Ovary (tissue), 9 donors: Measurements from ENCODE around the gene UBE2E1. TPM values are rescaled to one million over a fixed set of nuclear protein-coding genes. Genes with fewer than 3 reads are reported as not detected.
"Not testable (repeated sequence)": the region's sequence is repeated elsewhere in the genome, so short reads cannot be mapped to it uniquely, and the experiment has no call there.

Experiments used
- DNase-seq, 5 donors: peaks; one replicate each; pipeline ENCODE4 v3.0.0-alpha.2; 2019 to 2020
- H3K27ac ChIP-seq, 2 donors: fragments of 200-600 bp; one replicate each; pipeline versions ENCODE4 v1.5.1 to v1.8.0; 2019 to 2022
- H3K27me3 ChIP-seq: fragments of 200-600 bp; one replicate; pipeline ENCODE4 v1.8.0; 2022
- H3K36me3 ChIP-seq: fragments of 200-600 bp; sonication (generic); one replicate; pipeline ENCODE4 v1.5.1; 2019
- H3K4me1 ChIP-seq: one replicate; pipeline ENCODE4 v1.8.1; 2013; ENCODE audit warnings: mild to moderate bottlenecking, moderate library complexity; ENCODE audit not compliant: insufficient read depth
- H3K4me3 ChIP-seq: fragments of 200-600 bp; sonication (generic); one replicate; pipeline ENCODE4 v1.5.1; 2017
- H3K9me3 ChIP-seq, 2 donors: fragments of 200-600 bp in 1 of 2; sonication (generic) in 1 of 2; one replicate each; pipeline versions ENCODE4 v1.5.1 to v1.8.1; 2013 to 2019; ENCODE audit warnings: mild to moderate bottlenecking in 1 of 2, moderate library complexity in 1 of 2
- EP300 ChIP-seq: sonication (generic); formaldehyde crosslinking; IDR thresholded peaks from one replicate; pipeline ENCODE4 v1.6.1; 2017; ENCODE audit warnings: antibody characterized with exemption
- POLR2A ChIP-seq: fragments of 450-650 bp; IDR thresholded peaks from one replicate; pipeline ENCODE4 v1.6.1; 2017; ENCODE audit warnings: antibody characterized with exemption, mild to moderate bottlenecking, moderate library complexity
- WGBS, 3 donors: extraction: QIAGEN DNeasy Blood & Tissue Kit in 1 of 3; methylation state at CpG; one replicate each; pipeline versions ENCODE4 v1.1.5 to v1.1.7; 2013 to 2017; 5-methylcytosine and 5-hydroxymethylcytosine counted together
- intact Hi-C, 4 donors: fragments of 100-400 bp; cut with DNase I; formaldehyde crosslinking; loops; one replicate each; pipeline versions ENCODE4 v1.11.0 to v1.15.1; 2022 to 2023
- polyA plus RNA-seq, 2 donors: library from polyadenylated mRNA; stranded (reverse); fragments of 200-250 nt in 1 of 2; fragments of 350-450 nt in 1 of 2; fragmentation: Illumina TruSeq in 1 of 2; extraction: RNeasy Lipid Tissue Mini Kit (QIAGEN cat#74804) in 1 of 2; gene quantifications; one replicate each; pipeline ENCODE4 v1.2.3, GENCODE V29; 2013 to 2014
- total RNA-seq, 7 donors: library from RNA; depleted of rRNA in 2 of 7; stranded (reverse); fragments of >200 nt in 2 of 7; fragmentation: NEBNext Ultra II Directional in 3 of 7; extraction: Animal tissue kit (Norgen Biotek cat#: 25700) in 3 of 7; gene quantifications; one replicate each; pipeline versions ENCODE4 v1.1.0 to v1.2.4, GENCODE V29; 2016 to 2023
- TF ChIP-seq, protein P1 (sequence below), 3 donors: fragments of 450-650 bp in 2 of 3; fragments of 200-600 bp in 1 of 3; IDR thresholded peaks; one replicate each; pipeline versions ENCODE4 v1.5.1 to v1.8.0; 2016 to 2022; ENCODE audit warnings: antibody characterized with exemption in 3 of 3, mild to moderate bottlenecking in 1 of 3
- donor health status: DM: no; HTN: no; CAD: no; lungs with moderate emphysema.
- donor health status: DM: no; HTN: no; CAD: no.
- donor health status: Bipolar disorder and iron deficiency.
- donor health status: DM: yes; HTN: yes; CAD: no.
- donor health status: DM: no; HTN: no; CAD: no.
- donor health status: DM: yes; HTN: yes; CAD: no.

Gene UBE2E1
- total and polyA plus RNA-seq, 9 donors, result 65.2 to 133 (median 76.7) TPM

DNA sequence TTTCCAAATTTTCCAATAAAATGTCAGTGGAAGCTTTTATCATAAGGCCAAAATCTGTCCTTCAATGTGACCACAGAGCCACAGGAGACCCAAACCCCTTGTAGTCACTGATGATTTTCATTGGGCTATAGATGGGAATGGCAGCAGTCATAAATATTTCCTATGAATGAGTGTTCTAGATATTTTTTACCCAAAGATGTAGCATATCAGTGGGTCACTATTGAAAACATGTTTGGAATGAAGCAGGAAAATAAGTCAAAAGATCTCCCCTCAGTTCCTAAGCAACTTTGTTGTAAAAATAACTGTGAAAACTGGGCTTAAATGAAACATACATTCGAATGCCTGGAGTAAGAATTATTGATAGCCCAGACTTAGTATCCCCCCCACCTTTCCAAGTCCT, 62.1 kb downstream of the UBE2E1 start:
- TF ChIP-seq EP300 (no peak), POLR2A (no peak)
- TF ChIP-seq, protein P1, sequence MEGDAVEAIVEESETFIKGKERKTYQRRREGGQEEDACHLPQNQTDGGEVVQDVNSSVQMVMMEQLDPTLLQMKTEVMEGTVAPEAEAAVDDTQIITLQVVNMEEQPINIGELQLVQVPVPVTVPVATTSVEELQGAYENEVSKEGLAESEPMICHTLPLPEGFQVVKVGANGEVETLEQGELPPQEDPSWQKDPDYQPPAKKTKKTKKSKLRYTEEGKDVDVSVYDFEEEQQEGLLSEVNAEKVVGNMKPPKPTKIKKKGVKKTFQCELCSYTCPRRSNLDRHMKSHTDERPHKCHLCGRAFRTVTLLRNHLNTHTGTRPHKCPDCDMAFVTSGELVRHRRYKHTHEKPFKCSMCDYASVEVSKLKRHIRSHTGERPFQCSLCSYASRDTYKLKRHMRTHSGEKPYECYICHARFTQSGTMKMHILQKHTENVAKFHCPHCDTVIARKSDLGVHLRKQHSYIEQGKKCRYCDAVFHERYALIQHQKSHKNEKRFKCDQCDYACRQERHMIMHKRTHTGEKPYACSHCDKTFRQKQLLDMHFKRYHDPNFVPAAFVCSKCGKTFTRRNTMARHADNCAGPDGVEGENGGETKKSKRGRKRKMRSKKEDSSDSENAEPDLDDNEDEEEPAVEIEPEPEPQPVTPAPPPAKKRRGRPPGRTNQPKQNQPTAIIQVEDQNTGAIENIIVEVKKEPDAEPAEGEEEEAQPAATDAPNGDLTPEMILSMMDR (IDR thresholded peaks at IDR 0.05), result no peak
- Histone ChIP-seq H3K27ac (no peak overlapping the region), H3K4me3 (no peak overlapping the region), H3K36me3 (no peaks in the 10 kb centered on the region), H3K9me3 (no peaks in the 10 kb centered on the region), H3K27me3 (no peaks in the 10 kb centered on the region), H3K4me1 (peaks cover 18% of the 10 kb centered on the region)
- DNase-seq, result no peak
- intact Hi-C loops, result no loop called here
- 9 to 48% (median 12%) methylated on average over 1 of the region's 1 CpG for WGBS, 3 donors

DNA sequence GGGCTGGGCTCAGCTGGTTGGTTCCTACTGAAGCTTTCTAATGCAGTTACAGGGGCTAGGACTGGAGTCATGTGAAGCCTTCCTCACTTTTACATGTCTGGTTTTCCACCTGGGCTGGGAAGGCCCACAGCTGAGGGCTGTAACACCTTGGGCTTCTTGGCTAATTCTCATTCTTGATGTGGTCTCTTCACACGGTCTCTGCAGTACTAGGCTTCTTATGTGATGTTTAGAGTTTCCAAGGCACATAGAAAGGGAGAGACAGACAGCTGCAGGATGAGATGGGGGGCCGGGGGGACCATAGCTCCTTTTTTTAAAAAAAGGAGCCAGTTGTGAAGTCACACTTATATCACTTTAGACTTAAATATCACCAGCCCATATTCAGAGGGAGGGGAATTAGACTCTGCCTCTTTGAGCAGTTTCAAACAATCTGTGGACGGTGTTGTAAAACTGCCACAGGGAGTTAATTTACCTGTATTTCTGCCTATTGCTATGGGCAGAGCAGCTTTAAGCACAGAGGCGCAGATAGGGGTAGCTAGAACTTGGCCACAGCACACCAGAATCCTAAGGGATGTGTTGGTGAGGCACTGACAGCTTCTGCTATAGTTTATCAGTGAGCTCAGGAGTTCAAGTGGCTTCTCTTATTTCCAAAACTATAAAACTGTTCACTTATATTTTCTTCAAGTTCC, 64.4 kb downstream of the UBE2E1 start:
- Histone ChIP-seq H3K4me1 (peaks cover 17% of the 10 kb centered on the region), H3K27me3 (no peaks in the 10 kb centered on the region), H3K9me3 (no peaks in the 10 kb centered on the region), H3K36me3 (no peaks in the 10 kb centered on the region), H3K4me3 (no peak overlapping the region), H3K27ac (no peak overlapping the region)
- intact Hi-C loops, result no loop called here
- no peak for DNase-seq
- no peak for TF ChIP-seq EP300
- TF ChIP-seq POLR2A, result no peak
- TF ChIP-seq, protein P1 (IDR thresholded peaks at IDR 0.05), result no peak
- WGBS, 3 donors, result 86 to 94% (median 92%) methylated on average over 4 of the region's 4 CpGs

DNA sequence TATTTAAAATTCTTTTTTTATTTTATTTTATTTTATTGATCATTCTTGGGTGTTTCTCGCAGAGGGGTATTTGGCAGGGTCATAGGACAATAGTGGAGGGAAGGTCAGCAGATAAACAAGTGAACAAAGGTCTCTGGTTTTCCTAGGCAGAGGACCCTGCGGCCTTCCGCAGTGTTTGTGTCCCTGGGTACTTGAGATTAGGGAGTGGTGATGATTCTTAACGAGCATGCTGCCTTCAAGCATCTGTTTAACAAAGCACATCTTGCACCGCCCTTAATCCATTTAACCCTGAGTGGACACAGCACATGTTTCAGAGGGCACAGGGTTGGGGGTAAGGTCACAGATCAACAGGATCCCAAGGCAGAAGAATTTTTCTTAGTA, 64.9 kb downstream of the UBE2E1 start:
- H3K4me1 ChIP-seq, result peaks cover 11% of the 10 kb centered on the region
- H3K27me3 ChIP-seq, H3K36me3 ChIP-seq, intact Hi-C loops, H3K9me3 ChIP-seq, H3K27ac ChIP-seq, DNase-seq, H3K4me3 ChIP-seq: not testable (repeated sequence)
- 67 to 95% (median 73%) methylated on average over 1 to 4 of the region's 5 CpGs for WGBS, 3 donors

DNA sequence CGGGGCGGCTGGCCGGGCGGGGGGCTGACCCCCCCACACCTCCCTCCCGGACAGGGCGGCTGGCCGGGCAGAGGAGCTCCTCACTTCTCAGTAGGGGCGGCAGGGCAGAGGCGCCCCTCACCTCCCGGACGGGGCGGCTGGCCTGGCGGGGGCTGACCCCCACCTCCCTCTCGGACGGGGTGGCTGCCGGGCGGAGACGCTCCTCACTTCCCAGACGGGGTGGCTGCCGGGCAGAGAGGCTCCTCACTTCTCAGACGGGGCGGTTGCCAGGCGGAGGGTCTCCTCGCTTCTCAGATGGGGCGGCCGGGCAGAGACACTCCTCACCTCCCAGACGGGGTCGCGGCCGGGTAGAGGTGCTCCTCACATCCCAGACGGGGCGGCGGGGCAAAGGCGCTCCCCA, 65.6 kb downstream of the UBE2E1 start:
- H3K36me3 ChIP-seq, H3K4me3 ChIP-seq, H3K4me1 ChIP-seq, intact Hi-C loops, H3K27me3 ChIP-seq, H3K9me3 ChIP-seq, H3K27ac ChIP-seq, DNase-seq: not testable (repeated sequence)
- WGBS, 3 donors, result 94 to 98% (median 98%) methylated on average over 12 to 34 of the region's 34 CpGs

DNA sequence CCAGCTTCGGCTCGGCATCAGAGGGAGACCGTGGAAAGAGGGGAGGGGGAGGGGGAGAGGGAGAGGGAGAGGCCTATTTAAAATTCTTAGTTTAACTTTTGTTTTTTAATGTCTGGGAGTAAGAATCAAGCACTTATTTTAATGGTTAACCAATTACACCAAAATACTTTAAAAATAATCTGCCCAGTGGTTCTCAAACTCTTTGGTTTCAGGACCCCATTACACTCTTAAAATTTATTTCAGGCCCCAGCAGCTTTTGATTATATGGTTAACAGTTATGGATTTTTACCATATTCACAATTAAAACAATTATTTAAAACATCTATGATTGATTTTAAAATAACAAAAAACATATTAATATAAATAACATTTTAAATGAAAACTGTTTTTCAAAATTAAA, 66.6 kb downstream of the UBE2E1 start:
- no peak overlapping the region for H3K27ac ChIP-seq
- no peaks in the 10 kb centered on the region for H3K9me3 ChIP-seq
- DNase-seq, result no peak
- no peaks in the 10 kb centered on the region for H3K27me3 ChIP-seq
- H3K36me3 ChIP-seq, result no peaks in the 10 kb centered on the region
- H3K4me1 ChIP-seq, result peaks cover 7% of the 10 kb centered on the region
- TF ChIP-seq POLR2A (no peak), EP300 (no peak)
- TF ChIP-seq, protein P1 (IDR thresholded peaks at IDR 0.05), result no peak
- H3K4me3 ChIP-seq, result no peak overlapping the region
- intact Hi-C loops, result no loop called here
- WGBS, 3 donors, result 98 to 100% (median 100%) methylated on average over 3 of the region's 3 CpGs
